LNCAP (cell line): Measurements from ENCODE around the gene CD79B.

Source experiments
- CTCF ChIP-seq: fragments of 450-650 bp; IDR thresholded peaks from 2 replicates; pipeline ENCODE4 v1.5.1; 2017; ENCODE audit warnings: mild to moderate bottlenecking

The CD79B gene

GRCh38 chr17:63949576-63950250 is 17.6 kb upstream of the CD79B start:
- no peak for TF ChIP-seq CTCF

- no peak for TF ChIP-seq CTCF
Observed at GRCh38 chr17:63948521-63948920, 16.4 kb upstream of the CD79B start.

- TF ChIP-seq CTCF: no peak
Observed at GRCh38 chr17:63947711-63948330, 15.7 kb upstream of the CD79B start.

- peak; percentile 82 for TF ChIP-seq CTCF
Observed at GRCh38 chr17:63946440-63947363, 14.6 kb upstream of the CD79B start.

- no peak for TF ChIP-seq CTCF
Observed at GRCh38 chr17:63945784-63946439, 13.8 kb upstream of the CD79B start.

- no peak for TF ChIP-seq CTCF
Observed at GRCh38 chr17:63944736-63945499, 12.8 kb upstream of the CD79B start.

GRCh38 chr17:63943745-63944144 is 11.6 kb upstream of the CD79B start:
- no peak for TF ChIP-seq CTCF
